Thoracic aorta (tissue), 2 donors: ENCODE measurements around the gene CDH8. TPM values are rescaled to one million over a fixed set of nuclear protein-coding genes. Genes with fewer than 3 reads are reported as not detected.
"Not testable (repeated sequence)": the region's sequence is repeated elsewhere in the genome, so short reads cannot be mapped to it uniquely, and the experiment has no call there.

Experiments
- ATAC-seq: fragments of 150-250 bp; one replicate; pipeline ENCODE4 v1.8.0; 2017; ENCODE audit warnings: low read depth; ENCODE audit not compliant: insufficient number of reproducible peaks, low FRiP score
- DNase-seq: peaks from one replicate; pipeline ENCODE4 v3.0.0-alpha.2; 2020; ENCODE audit warnings: low spot score
- H3K27ac ChIP-seq, 2 donors: fragments of 200-600 bp; sonication (generic); 1 replicate in 1 of 2; 2 replicates in 1 of 2; pipeline ENCODE4 v1.5.1; 2016; ENCODE audit warnings: mild to moderate bottlenecking in 2 of 2, moderate library complexity in 2 of 2
- H3K27me3 ChIP-seq: fragments of 200-600 bp; sonication (generic); replicated peaks from 2 replicates; pipeline ENCODE4 v1.6.0; 2016; ENCODE audit warnings: mild to moderate bottlenecking; ENCODE audit not compliant: insufficient read depth
- H3K36me3 ChIP-seq: fragments of 200-600 bp; sonication (generic); one replicate; pipeline ENCODE4 v1.5.1; 2016
- H3K4me1 ChIP-seq, 2 donors: fragments of 200-600 bp; sonication (generic); 1 replicate in 1 of 2; 2 replicates in 1 of 2; pipeline versions ENCODE4 v1.5.1 to v1.6.0; 2016; ENCODE audit warnings: low read depth in 2 of 2, mild to moderate bottlenecking in 1 of 2; ENCODE audit not compliant: control insufficient read depth in 1 of 2
- H3K4me3 ChIP-seq: fragments of 200-600 bp; sonication (generic); 2 replicates; pipeline ENCODE4 v1.5.1; 2016; ENCODE audit warnings: mild to moderate bottlenecking
- H3K9me3 ChIP-seq: fragments of 200-600 bp; sonication (generic); 2 replicates; pipeline ENCODE4 v1.5.1; 2016
- CTCF ChIP-seq: fragments of 200-600 bp; sonication (generic); IDR thresholded peaks from one replicate; pipeline ENCODE4 v1.5.1; 2019; ENCODE audit warnings: antibody characterized with exemption
- total RNA-seq, 2 donors: library from RNA; depleted of rRNA; stranded (reverse); fragments of >200 nt; gene quantifications; one replicate each; pipeline versions ENCODE4 v1.1.0 to v1.2.3, GENCODE V29; 2016

The CDH8 gene
- total RNA-seq, 2 donors from 2014 or later = 5.4 to 7.0 TPM

GRCh38 chr16:61807551-61807950 lies 228.7 kb downstream of the CDH8 start:
- no peak for TF ChIP-seq CTCF
- no peaks in the 10 kb centered on the region for H3K36me3 ChIP-seq
- peaks cover 0 to 3% of the 10 kb centered on the region in 2 donors for H3K4me1 ChIP-seq
- H3K27ac ChIP-seq = no peak overlapping the region
- H3K27me3 ChIP-seq = no peaks in the 10 kb centered on the region
- no peak for ATAC-seq
- H3K4me3 ChIP-seq = no peak overlapping the region
- no peaks in the 10 kb centered on the region for H3K9me3 ChIP-seq
- no peak for DNase-seq

- not testable (repeated sequence) for H3K4me3 ChIP-seq, DNase-seq, H3K27ac ChIP-seq, H3K9me3 ChIP-seq, H3K27me3 ChIP-seq, H3K36me3 ChIP-seq, ATAC-seq
- H3K4me1 ChIP-seq = peaks cover 0 to 17% of the 10 kb centered on the region in 2 donors
These were observed 235.0 kb downstream of the CDH8 start for GRCh38 chr16:61801217-61801616.

- TF ChIP-seq CTCF = no peak
- Histone ChIP-seq H3K36me3 (no peaks in the 10 kb centered on the region), H3K27me3 (no peaks in the 10 kb centered on the region), H3K4me1 (peaks cover 0 to 17% of the 10 kb centered on the region in 2 donors), H3K27ac (no peak overlapping the region), H3K4me3 (no peak overlapping the region), H3K9me3 (no peaks in the 10 kb centered on the region)
- no peak for ATAC-seq
- DNase-seq = no peak
These were observed 237.5 kb downstream of the CDH8 start for GRCh38 chr16:61798741-61799140.

GRCh38 chr16:61797961-61798507 lies 238.2 kb downstream of the CDH8 start:
- DNase-seq (no peak), ATAC-seq (no peak)
- H3K27ac ChIP-seq = no peak overlapping the region
- no peaks in the 10 kb centered on the region for H3K36me3 ChIP-seq
- peaks cover 0 to 20% of the 10 kb centered on the region in 2 donors for H3K4me1 ChIP-seq
- no peak for TF ChIP-seq CTCF
- no peaks in the 10 kb centered on the region for H3K27me3 ChIP-seq
- no peaks in the 10 kb centered on the region for H3K9me3 ChIP-seq
- H3K4me3 ChIP-seq = no peak overlapping the region

- Histone ChIP-seq H3K27me3 (no peaks in the 10 kb centered on the region), H3K27ac (peak overlapping the region in 1 of 2 donors; percentile 13), H3K36me3 (no peaks in the 10 kb centered on the region), H3K4me3 (no peak overlapping the region), H3K9me3 (no peaks in the 10 kb centered on the region), H3K4me1 (peaks cover 5 to 27% of the 10 kb centered on the region in 2 donors)
- DNase-seq (no peak), ATAC-seq (no peak)
- TF ChIP-seq CTCF = no peak
These were observed 238.9 kb downstream of the CDH8 start for GRCh38 chr16:61797296-61797795.
